ENCODE results near the gene SERPINA12. TPM values are rescaled to one million over a fixed set of nuclear protein-coding genes. Genes with fewer than 3 reads are reported as not detected.

Gene SERPINA12
- not detected in 5 replicates for total RNA-seq (2022; extraction: Qiagen RNA extraction; ENCODE audit: low read depth)

GRCh38 chr14:94509356-94509755, at the start of gene SERPINA12:
TSS of gene SERPINA12 (minus strand) at chr14:94509469. CDS start at chr14:94498397, 11,072 bp downstream.

GRCh38 chr14:94476023-94476422, 33.2 kb downstream of the SERPINA12 start, which contains the start of gene SERPINA9:
TSS of gene SERPINA9 (minus strand) at chr14:94476197. CDS start at chr14:94469840, 6,357 bp downstream.

Other genes starting within 250 kb of the SERPINA12 start
- 0.03 TPM in 1 of 5 replicates, not detected in the others for gene SERPINA10, start 216.2 kb downstream of the SERPINA12 start, total RNA-seq (2022; extraction: Qiagen RNA extraction; ENCODE audit: low read depth)
- 0.93 to 1.5 TPM (median 1.2 TPM) in 5 replicates for gene SERPINA6, start 186.1 kb downstream of the SERPINA12 start, total RNA-seq (2022; extraction: Qiagen RNA extraction; ENCODE audit: low read depth)
- gene SERPINA2, start 142.8 kb downstream of the SERPINA12 start, total RNA-seq (2022; extraction: Qiagen RNA extraction; ENCODE audit: low read depth), result not detected in 5 replicates
- 1.1 to 3.1 TPM (median 1.8 TPM) in 5 replicates for gene SERPINA1, start 120.9 kb downstream of the SERPINA12 start, total RNA-seq (2022; extraction: Qiagen RNA extraction; ENCODE audit: low read depth)
- gene SERPINA11, start 56.7 kb downstream of the SERPINA12 start, total RNA-seq (2022; extraction: Qiagen RNA extraction; ENCODE audit: low read depth), result not detected in 5 replicates
- gene SERPINA9, start 33.3 kb downstream of the SERPINA12 start, total RNA-seq (2022; extraction: Qiagen RNA extraction; ENCODE audit: low read depth), result not detected in 5 replicates
- gene SERPINA4, start 52.0 kb upstream of the SERPINA12 start, total RNA-seq (2022; extraction: Qiagen RNA extraction; ENCODE audit: low read depth), result 0.06 to 0.07 TPM (median 0.07 TPM) in 3 of 5 replicates, not detected in the others
- gene SERPINA5, start 72.0 kb upstream of the SERPINA12 start, total RNA-seq (2022; extraction: Qiagen RNA extraction; ENCODE audit: low read depth), result 0.14 to 0.29 TPM (median 0.17 TPM) in 4 of 5 replicates, not detected in the other
- gene SERPINA3, start 102.9 kb upstream of the SERPINA12 start, total RNA-seq (2022; extraction: Qiagen RNA extraction; ENCODE audit: low read depth), result 9.1 to 10.6 TPM (median 10.1 TPM) in 5 replicates